Inferior parietal cortex (tissue), 1 donor: ENCODE results near the gene TBC1D20.

ENCODE experiments used
- DNase-seq: peaks from one replicate; pipeline ENCODE4 v3.0.0-alpha.2; 2016; ENCODE audit errors: extremely low spot score

TBC1D20 gene

GRCh38 chr20:438571-439469, 23.5 kb downstream of the TBC1D20 start:
- no peak for DNase-seq

- DNase-seq: no peak
Measured at GRCh38 chr20:437787-438486, 24.4 kb downstream of the TBC1D20 start.

DNA sequence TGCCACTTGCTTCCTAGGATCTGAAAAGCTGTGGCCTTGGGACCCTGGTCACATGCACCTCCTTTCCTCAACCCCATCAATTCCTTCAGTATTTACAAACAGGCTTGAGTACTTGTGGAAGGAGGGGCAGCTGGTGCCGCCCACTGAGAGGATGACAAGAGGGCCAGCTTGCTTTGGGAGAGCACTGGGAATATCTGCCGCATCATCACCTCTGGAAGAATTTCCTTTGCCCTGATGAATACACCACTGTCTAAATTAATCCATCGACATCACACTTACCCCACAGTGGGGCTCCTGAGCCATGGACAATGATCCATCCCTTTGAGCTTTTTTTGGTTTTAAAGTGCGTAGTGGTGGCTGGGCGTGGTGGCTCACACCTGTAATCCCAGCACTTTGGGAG, 25.9 kb downstream of the TBC1D20 start:
- no peak for DNase-seq

- no peak for DNase-seq
Measured at GRCh38 chr20:435558-435957, 26.8 kb downstream of the TBC1D20 start.

DNA sequence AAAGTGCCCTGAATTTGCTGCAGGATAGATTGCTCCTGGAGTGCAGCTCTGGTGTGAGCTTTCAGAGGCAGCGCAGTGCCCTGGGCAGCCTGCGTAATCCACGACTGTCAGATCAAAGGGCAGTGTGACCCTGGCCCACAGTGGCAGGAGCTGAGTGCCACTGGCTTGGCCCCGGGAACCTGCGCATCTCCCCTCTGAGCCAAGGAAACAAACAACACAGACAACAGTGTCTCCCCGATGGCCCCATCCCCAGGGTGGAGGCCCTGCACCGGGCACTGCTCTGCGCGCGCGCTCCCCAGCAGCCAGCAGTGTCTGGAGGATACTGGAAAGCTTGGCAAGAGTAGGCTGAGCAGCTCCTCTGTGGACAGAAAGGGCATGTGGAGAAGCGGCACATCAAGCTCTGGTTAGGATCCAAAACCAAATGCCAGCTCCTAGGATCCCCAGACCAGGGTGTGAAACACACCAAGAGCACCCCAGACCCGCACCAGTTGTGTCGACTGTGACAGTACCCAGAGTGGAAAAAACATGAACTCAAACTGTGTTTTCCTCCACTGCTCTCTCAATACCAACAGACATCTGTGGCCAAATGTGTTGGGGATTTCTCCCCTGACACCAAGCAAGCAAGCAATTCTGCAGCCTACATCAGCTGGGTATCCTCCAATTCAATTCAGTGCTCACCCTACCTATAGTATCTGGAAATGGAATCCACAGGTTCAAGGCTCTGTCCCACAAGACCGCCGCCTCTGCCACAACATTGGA, 27.5 kb downstream of the TBC1D20 start:
- no peak for DNase-seq

- DNase-seq: no peak
Measured at GRCh38 chr20:434221-434620, 28.1 kb downstream of the TBC1D20 start.

GRCh38 chr20:433300-433975, 28.9 kb downstream of the TBC1D20 start:
- DNase-seq: no peak

- no peak for DNase-seq
Measured at GRCh38 chr20:432677-433299, 29.5 kb downstream of the TBC1D20 start.

DNA sequence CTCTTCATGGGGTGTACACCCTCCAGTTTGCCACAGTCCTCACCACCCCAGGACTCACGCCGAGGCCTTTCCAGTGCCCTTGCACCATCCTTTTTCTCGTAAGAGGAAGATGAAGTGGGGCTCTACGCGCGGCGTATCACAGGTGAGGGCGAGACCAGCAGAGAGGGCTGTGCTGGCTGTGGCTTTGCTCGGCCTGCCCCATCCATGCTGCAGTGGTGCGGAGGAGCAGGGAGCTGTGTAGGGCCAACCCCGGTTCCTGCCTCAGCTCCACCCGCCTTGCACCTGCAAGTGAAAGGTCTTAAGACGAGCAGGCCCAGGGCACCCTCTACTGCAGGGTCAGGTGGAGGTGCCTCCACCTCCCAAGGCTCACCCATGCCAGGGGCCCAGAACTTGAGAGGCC, 30.1 kb downstream of the TBC1D20 start:
- no peak for DNase-seq

DNA sequence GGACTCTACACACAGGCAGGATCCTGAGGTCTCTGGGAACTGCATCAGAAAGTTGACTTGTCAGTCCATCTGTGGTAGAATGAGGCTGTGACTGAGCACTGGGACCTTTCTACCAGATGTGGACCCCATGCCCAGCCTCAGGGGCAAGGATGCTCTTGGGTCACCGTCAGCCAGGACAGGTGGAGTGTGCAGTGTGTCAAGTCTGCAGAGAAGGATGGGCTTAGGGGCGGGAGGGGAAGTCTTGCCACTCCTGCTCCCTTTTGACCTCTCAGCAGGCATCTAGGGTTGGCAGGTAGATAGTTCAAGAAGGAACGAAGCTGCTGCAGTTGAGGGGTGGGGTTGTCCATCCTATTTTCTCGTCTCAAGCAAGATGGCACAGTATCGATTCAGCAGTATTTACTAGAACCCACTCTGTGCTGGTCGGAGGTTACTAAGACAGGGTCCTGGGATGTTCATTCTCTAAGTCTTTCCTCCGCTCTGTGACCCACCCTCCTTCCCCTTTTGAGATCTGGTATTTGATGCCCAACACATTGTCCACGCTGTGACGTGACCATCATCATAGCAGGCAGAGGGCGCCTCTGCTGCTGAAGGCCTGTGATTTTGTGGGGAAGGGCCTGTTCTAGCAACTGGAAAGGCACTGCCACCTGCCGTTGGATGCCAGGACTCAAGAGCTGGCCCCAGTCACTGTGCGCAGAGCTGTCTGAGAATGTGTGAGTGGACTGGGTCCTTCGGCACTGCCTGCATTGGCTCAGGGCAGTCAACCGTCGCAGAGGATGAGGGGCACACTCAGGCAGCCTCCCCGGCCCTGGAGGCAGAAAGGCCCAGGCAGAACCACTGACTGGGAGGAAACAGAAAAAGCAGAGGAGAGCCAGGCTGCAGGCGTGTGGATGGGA, 31.1 kb downstream of the TBC1D20 start:
- DNase-seq: peak; percentile 83

DNA sequence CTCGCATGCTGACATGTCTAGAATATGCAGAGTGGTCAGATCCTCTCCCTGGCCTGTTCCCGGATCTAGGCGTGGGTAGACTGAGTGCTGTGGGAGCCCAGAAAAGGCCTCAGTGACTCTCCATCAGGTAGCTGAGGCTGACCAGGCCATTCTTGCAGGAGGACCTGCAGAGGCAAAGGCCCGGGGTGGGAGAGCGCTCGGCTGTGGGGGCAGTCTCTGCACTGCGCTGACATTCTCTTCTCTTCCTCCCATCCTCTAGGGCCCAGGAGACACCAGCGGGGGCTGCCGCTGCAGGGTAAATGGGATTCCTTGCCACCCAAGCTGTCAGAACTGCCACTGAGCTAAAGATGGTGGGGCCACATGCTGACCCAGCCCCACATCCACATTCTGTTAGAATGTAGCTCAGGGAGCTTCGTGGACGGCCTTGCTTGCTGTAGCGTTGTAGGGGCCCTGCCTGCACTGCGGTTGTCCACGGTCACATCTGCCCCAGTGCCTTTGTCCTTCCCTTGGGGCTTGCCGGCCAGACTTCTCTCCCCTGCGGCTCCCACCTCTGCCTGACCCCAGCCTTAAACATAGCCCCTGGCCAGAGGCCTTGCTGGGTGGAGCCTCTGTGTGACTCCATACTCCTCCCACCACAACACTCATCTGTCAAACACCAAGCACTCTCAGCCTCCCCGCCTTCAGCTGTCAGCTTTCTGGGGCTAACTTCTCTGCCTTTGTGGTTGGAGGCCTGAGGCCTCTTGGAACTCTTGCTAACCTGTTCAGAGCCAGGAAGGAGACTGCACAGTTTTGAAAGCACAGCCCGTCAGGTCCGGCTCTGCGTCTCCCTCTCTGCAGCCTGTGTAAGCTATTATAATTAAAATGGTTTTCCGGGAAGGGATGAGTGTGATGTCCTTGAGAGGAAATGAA, 32.0 kb downstream of the TBC1D20 start:
- no peak for DNase-seq

- DNase-seq: no peak
Measured at GRCh38 chr20:428658-429200, 33.6 kb downstream of the TBC1D20 start.

- DNase-seq: no peak
Measured at GRCh38 chr20:427849-428657, 34.3 kb downstream of the TBC1D20 start.

DNA sequence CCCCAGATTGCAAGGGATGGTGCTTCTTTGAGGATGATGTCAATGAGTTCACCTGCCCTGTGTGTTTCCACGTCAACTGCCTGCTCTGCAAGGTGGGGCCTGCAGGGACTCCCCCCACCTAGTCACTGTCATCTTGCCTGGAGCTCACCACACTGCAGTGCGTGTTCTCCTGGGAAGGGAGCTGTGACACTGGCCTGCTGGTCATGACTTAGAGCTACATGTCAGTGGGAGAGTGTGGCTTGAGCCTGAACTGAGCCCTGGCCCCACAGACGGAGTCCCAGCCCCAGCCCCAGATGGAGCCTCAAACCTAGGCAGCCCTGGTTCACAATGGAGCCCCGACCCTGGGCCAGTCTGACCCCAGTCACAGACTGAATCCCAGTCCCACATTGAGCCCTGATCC, 34.9 kb downstream of the TBC1D20 start:
- no peak for DNase-seq

DNA sequence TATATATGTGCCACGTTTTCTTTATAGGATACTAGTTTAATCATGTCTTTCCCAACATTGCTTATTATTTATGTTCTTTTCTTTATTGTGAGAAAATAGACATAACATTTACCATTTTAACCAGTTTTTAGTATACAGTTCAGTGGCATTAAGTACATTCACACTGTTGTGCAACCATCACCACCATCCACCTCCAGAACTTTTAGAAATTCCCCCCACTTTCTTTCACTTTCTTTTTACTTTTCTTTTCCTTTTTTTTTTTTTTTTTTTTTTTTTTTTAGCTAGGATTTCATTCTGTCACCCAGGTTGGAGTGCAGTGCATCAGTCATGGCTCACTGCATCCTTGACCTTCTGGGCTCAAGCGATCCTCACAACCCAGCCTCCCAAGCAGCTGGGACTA, 35.8 kb downstream of the TBC1D20 start:
- no peak for DNase-seq

DNA sequence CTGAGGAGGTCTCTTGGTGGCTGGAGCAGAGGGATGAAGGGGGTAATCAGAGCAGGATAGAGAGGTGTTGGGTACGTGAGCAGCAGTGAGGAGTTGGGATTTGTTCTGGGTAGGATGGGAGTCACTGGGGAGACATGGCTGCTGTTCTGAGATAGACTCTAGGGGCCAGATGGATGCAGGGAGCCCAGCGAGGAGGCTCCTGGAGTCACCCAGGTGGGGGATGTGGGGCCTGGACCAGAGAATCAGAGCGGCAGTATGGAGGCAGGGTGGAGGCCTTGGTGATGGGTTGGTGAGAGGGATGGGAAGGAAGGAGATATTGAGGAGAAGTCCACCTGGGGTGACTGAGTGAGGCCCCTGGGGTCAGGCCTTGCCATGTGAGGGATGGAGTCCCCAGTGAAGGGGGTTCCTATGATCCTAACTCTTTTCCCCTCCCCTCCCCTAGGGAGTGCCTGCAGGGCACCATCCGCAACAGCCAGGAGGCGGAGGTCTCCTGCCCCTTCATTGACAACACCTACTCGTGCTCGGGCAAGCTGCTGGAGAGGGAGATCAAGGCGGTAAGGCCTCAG, 40.6 kb downstream of the TBC1D20 start:
- DNase-seq: no peak

DNA sequence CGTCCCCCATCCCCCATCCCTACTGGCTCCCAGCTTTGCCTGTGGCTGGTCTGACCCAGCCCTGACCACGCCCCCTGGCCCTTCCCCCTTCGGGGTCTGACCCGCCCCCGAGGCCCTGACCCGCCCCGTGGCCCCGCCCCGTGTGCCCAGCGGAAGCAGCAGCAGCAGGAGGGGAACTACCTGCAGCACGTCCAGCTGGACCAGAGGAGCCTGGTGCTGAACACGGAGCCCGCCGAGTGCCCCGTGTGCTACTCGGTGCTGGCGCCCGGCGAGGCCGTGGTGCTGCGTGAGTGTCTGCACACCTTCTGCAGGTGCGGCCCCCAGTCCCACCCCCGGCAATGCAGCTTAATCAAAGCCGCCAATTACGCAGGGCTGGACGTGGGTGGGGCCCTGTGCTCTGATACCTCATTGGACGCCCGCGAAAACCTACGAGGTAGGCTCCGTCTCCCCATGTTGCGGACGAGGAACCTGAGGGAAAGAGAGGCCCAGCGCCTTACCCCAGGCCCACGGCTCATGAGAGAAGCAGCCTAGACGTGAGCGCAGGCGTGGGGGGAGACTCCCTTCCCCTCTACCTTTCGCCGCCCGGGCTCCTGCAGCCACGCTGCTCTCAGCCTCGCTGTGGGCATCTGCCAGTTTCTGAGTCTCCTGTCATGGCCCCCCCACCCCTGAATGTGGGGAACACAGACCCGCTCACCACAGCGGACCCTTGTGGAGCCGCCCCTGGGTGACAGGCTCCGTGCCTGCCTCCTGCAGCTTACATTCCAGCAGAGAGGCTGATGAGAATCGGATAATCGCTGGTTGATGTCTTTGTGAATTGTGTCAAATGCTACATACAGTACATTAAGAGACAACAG, 41.4 kb downstream of the TBC1D20 start:
- no peak for DNase-seq
